DLD1 (cell line): ENCODE measurements around the gene PIGZ.

Source experiments
- in situ Hi-C: cut with HindIII; loops from 2 replicates; pipeline ENCODE4 v1.10.0; 2017; ENCODE audit warnings: low sequenced_read_pairs

Gene PIGZ

DNA sequence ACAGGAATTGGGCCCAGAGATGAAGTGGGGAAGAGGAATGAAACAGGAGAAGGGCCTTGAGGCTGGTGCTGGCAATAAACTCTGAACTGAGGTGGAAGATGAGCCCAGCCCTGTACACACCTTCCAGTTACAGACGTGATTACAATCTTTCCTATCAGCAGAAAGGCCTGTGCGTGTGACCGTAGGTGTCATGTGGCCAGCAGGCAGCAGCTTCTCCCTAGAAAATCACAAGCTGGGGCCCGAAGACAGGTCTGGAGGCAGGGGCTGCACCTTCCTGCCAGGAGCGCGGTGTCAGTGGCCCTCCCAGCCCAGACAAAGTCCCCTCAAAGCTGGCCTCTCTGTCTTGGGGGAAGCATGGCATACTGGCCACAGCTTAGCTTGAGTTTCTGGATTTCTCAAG, 16.7 kb upstream of the PIGZ start:
- in situ Hi-C loops, result no loop called here

DNA sequence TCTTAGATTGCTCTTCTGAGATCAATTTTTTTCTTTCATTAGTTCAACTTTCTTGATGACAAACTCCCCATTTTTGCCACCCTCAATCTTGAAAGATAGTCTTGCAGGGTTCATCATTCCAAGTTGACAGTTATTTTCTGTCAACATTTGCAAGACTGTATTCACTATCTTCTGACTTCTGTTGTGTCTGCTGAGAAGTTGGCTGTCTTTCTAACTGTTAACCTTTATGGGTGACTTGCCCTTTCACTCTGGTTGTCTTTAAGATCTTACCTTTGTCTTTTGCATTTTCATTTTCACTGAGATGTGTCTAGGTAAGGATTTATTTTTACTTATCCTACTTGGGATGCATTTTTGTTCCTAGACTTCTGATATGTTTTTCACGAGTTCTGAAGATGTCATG, 14.6 kb upstream of the PIGZ start:
- in situ Hi-C loops, result no loop called here

DNA sequence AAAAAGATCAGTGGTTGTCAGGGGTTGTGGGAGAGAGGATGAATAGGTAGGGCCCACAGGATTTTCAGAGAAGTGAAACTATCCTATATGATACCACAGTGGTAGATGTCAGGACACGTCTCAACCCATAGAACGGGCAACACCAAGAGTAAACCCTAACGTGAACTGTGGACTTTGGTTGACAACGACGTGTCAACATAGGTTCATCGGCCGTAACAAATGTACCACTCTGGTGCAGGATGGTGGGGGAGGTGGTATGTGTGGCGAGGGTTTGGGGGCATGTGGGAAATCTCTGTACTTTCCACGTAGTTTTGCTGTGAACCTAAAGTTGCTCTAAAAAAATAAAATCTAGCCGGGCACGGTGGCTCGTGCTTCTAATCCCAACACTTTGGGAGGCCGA, 13.0 kb upstream of the PIGZ start:
- in situ Hi-C loops, result no loop called here

DNA sequence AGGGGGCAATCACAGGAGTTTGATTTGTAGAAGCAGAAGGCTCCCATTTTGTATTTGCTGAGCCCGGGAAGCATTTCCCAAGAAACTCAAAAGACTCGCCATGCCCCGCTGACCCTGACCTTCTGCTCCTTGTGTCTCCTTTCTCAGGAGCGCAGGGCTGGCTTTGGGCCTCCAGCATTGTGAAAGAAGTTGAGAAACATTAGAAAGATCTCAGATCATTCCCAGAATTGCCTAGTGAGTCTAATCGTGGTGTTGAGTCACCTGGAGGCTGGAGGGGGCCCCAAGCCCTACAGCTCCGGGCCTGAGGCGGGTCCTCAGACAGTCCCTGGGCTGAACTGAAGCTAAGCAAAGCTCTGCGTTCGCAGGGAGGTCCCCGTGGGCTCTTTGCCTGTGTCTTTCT, 10.9 kb upstream of the PIGZ start:
- in situ Hi-C loops, result no loop called here

DNA sequence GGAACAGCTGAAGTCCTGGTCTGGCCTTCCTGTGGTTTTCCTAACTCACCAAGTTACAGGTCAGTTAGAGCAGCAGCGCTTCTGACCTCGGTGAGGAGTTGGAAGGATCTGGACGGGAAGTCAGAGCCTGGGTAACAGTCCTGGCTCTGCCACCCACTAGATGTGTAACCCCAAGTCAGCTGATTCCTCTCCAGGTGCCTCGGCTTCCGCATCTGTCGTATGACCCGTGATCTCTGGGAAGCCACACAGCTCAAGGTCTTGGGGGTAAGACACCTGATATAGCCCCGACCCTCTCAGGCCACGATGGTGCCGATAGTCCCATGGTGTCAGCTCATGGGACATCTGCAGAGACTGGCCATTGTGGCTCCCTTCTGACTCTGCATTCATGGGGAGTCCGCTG, 8.3 kb upstream of the PIGZ start:
- in situ Hi-C loops, result no loop called here

DNA sequence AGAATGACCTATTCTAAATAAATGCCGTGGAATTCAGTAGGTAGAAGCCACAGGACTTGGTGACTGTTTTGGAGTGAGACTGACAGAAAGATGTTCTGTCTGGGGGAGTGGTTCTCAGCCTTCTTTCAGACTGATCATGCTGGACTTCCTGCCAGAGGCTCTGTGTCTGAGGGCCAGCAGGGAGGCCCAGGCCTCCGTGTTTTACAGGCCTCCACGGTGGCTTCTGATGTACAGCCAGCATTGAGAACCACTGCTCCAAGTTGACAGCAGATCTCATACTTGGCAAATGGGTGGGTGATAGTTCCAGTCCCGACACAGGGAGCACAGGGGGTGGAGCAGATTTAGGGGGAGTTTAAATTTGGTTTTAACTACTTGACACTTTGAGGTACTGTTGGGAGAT, 6.7 kb upstream of the PIGZ start:
- in situ Hi-C loops, result no loop called here

DNA sequence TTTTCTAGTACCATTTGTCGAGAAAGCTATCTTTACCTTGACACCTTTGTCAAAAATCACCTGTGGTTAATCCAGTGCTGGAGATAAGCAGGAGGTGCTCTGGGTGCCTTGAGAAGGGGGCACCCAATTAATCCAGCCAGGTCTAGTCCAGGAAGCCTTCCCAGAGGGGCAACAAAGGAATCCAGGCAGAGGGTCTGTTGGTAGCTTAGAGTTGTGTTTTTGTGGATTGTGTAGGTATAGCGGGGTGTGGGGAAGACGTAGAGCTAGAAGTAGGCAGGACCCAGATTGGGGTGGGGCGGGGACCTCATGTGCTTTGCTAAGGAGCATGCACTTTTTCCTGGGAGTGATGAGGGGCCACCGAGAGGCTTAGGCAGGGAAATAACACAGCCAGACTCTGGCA, 6.0 kb upstream of the PIGZ start:
- in situ Hi-C loops, result no loop called here

DNA sequence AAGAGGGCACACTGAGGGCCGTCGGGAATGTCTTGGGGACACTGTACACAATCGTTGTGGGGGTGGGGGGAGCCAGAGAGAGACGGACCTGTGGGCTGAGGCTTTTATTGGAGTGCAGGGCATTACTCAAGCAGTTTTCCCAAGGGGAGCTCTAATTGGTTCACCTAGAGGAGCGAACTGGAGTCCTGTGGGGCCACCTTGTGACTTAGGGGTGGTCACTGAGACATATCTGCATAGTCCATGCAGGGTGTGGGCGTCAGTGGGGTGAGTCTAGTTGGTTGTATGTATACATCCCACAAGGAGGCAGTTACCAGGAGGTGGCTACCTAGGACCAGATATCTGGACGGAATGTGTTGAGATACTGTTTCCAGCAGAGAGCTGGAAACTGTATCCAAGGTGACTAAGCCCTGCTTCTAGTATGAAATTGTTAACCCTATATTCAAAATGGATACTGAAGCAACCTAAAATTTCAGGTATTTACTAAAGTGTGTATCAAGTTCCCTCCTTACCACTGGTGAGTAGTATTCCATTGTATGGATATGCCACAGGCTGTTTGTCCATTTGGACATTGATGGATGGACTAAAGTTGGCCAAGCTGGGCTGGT, 2.6 kb upstream of the PIGZ start:
- in situ Hi-C loops, result no loop called here

DNA sequence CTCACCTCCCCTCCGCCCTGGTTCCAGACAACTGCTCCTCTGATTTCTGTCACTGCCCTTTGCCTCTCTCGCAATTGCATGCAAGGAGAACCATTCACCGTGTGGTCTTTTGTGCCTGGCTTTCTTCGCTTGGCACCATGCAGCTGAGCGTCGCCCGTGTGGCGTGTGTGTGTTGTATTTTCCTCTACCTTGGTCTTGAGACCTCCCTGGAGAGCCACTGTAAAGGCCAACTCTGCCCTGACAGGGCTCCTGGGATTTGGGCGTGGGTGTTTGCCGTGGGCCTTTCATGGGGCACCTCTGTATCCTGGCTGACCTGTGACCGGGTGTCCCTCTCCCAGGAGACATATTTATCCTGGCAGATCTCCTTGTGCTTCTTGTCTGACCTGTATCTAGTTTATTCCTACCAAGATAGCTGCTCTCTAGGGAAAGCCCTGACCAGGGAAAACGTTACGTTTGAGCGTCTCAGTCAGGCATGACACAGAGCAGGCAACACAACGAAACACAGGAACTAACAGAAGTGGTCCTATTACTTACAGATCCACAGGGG, 2.0 kb upstream of the PIGZ start:
- in situ Hi-C loops, result no loop called here

DNA sequence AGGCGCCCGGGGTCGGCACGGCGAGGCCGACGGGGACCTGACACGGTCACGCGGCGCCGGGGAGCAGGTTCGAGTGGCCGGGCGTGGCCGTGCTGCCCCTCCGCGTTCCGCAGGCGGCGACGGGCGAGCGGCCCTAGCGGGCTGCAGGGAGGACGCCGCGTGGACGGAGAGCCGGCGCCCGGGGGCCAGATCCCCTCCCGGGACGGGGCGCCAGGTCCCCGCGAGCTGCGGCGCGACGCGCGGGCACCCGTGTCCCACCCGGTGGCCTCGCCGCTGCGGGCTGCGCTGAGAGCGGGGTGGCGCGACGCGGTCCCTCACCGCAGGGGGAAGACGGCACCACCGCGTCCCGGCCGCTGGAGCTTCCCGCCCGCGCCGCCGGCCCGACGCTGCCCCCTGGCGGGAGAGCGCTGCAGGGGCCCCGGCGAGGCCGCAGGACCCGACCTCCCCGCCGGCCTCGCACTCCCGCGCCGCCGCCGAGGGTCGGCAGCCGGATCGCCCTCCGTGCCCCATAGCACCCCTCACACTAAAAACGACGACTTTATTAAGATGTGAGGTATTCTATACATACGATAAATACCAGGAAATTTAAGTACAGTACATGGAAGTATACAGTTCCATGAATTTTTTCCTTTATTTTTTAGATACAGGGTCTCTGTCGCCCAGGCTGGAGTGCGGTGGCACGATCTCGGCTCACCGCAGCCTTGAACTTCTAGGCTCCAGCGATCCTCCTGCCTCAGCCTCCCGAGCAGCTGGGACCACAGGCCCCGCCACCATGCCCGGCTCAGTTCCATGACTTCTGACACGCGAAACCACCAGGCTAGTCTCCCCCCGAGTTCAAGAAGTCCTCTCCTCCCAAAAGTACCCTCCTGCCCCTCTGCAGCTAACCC, 1.3 kb upstream of the PIGZ start:
- in situ Hi-C loops, result no loop called here

DNA sequence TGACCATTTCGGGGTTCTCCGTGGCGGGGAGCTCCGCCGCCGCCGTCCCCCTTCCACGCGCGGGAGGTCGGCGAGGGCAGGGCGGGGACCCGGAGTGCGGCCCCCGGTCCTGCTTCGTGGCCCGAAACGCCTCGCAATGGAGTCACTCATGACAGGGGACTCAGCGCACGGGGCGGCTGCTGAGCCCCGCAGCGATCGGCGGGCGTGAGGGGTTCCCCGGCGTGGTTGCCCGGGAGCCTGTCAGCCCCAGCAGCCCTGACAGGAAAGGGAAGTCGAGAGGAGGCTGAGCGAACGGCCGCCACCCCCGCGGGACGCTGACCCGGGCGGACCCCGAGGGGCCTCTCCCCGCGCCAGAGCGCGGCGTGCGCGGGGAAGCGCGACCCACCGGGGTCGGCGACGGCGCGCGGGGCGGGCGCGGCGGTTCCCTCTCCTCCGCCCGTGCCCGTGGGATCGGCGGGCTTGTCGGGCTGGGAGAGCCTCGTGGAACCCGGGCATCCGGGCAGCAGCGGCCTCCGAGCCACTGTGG, 564 bp upstream of the PIGZ start:
- in situ Hi-C loops, result no loop called here

DNA sequence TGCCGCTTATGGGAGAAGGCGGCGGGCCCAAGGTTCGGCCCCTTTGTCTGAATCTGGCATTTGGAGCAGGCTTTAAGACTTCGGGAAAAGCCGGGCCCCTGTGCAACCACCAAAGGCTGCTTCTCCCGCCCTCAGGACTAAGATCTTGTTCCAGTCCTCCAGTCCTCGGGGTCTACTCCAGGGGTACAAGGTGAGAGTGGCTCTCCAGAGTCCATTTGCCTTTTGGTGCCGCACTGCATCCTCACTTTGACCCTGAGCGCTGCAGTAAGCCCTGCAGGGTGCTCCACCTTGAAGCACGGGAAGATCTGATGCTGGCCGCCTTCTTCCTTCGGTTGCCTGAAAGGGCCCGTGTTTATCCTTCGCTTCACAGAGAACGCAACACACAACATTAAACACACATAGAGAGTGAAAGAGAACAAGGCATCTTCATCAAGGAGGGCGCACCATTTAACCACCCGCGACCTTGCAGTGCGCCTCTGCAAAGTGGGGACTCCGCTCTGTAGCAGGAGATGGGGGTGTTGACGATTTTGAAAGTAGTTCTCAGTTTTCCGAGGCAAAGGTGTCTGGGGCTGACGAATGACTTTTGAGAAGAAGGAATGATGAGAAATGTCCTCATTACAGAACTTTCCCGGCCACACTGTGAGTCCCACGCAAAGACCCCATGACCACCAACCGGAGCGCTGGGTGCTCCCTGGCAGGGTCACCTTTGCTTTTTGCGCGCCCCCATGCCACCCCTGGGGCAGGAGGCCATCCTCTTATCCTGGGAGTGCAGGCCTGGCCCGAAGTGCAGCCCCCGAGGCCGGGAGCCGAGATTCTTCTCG, 1.0 kb downstream of the PIGZ start:
- in situ Hi-C loops, result no loop called here

DNA sequence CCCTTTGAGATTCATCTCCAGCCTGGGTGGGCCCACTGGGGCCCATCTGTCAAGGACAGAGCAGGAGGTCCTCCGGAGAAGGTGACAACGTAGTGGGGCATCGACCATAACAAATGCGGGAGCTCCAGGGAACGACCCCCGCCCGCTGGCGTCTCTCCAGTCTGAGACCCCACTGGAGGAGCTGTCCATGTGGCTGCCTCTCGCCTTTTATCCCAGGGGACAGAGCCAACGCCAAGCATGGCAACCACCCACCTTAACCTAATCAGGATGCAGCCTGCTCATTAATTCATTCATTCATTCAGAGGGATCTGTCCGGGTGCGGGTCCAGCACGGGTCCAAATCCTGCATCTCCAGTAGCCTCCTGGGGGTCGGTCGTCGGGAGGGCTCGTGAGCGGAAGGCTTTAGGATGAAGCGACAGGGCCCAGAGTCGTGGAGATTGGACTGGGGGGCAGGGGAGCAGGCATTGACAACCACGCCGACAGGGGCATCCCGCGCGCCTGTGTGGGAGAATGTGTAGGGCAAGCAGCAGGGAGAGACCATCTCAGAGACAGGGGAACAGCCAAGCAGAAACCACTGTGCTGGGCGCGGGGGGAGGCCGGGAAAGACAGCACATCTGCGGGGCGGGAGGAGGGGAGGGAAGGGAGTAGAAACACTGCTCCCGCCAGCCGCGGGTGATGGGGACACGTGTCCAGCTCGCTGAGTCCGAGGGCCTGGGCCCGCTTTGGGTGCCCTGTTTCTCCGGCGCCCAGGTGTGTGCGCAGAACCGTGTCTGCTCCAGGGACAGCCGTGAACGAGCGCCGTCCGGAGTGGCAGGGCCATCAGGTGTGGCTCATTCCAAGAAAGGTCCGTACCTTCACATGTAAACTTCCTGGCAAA, 1.9 kb downstream of the PIGZ start:
- in situ Hi-C loops, result no loop called here

DNA sequence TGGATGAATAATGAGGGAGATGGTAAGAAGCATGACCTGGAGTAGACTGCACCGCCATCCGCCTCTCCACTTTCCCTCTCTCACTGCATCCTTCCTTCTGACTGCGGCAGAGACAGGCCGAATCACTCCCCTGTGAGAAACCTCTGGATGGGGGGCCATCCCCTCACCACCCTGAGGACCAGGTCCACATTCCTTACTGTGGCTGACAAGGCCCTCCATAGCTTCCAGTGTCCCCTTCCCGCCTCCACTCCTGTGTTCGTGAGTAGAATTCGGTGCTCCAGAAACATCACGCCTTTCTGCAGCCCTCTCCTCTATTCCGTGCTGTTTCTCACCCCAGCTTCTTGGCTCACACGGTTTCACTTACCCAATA, 2.8 kb downstream of the PIGZ start:
- in situ Hi-C loops, result no loop called here

DNA sequence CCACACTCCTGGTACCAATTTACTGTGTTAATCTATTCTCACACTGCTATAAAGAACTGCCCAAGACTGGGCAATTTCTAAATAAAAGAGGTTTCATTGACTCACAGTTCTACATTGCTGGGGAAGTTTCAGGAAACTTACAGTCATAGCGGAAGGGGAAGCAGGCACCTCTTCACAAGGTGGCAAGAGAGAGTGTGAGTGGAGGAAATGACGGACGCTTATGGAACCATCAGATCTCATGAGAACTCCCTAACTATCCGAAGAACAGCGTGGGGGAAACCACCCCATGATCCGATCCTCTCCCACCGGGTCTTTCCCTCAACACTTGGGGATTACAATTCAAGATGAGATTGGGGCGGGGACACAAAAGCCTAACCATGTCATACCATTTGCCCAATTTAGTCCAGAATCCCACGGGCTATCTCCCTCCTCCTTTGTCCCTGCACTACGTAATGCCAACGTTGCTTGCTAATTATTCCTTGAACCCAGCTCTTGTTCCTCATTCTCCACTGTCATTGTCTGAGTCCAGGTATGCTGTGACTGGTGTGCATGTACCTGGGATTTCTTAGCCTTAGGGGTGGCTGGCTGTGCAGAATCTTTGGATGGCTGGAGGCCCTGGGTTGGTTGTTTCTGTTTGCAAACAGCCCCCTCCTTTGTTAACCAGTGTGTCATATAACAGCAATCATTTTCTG, 3.4 kb downstream of the PIGZ start:
- in situ Hi-C loops, result no loop called here

DNA sequence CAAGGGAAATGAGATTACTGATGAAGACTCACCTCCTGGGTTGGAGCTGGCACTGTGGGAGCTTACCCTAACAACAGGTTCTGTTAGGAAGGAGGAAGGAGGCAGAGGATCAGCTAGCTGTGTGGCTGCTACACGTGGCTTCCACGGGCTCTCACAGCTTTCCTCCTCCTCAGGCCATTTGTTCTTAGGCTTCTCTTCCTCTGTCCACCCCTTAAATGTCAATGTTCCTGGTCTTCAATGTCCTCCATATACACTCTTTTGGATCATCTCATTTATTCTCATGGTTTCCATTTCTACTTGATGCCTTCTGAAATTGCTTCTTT, 5.0 kb downstream of the PIGZ start:
- in situ Hi-C loops, result no loop called here

DNA sequence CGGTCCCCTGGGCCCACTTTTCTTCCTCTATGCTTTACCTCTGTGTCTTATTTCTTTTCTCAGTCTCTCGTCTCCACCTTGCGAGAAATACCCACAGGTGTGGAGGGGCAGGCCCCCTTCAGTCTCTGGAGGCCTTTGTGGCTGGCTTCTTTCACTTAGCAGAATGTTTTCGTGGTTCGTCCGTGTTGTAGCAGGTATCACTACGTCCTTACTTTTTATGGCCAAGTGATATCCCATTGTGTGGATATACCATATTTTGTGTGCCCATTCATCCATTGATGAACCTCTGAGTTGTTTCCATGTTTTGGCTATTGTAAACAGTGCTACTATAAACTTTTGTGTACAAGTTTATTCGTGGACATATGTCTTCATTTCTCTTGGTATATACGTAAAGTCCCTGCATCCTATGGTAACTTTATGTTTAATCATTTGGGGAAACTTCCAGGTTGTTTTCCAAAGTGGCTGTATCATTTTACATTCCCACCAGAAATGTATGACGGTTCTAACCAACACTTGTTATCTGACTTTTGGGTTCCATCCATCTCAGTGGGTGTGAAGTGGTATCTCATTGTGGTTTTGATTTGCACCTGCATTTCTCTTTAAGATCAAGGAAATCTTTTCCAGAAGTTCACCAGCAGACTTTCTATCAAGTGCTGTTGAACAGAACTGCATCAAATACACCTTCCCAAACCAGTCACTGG, 5.6 kb downstream of the PIGZ start:
- in situ Hi-C loops, result no loop called here

DNA sequence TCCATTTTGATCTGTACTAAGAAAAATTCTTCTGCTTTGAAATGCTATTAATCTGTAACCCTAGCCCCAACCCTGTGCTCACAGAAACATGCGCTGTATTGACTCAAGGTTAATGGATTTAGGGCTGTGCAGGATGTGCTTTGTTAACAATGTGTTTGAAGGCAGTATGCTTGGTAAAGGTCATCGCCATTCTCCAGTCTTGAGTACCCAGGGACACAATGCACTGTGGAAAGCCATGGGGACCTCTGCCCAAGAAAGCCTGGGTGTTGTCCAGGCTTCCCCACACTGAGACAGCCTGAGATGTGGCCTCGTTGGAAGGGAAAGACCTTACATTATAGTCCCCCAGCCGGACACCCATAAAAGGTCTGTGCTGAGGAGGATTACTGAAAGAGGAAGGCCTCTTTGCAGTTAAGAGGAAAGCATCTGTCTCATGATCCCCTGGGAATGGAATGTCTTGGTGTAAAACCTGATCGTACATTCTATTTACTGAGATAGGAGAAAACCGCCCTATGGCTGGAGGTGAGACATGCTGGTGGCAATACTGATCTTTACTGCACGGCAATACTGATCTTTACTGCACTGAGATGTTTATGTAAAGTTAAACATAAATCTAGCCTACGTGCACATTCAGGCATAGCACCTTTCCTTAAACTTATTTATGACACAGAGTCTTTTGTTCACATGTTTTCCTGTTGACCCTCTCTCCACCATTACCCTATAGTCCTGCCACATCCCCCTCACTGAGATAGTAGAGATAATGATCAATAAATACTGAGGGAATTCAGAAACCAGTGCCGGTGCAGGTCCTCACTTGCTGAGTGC, 6.3 kb downstream of the PIGZ start:
- in situ Hi-C loops, result no loop called here

DNA sequence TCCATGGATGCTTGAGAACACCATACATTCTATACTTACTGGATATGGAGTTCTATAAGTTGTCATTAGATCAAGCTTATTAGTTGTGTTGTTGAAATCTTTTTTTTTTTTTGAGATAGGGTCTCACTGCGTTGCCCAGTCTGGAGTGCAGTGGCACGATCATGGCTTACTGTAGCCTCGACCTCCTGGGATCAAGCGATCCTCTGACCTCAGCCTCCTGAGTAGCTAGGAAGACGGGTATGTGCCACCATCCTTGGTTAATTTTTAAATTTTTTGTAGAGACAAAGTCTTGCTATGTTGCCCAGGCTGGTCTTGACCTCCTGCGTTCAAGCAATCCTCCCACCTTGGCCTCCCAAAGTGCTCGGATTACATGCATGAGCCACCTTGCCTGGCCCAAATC, 13.8 kb downstream of the PIGZ start:
- in situ Hi-C loops, result no loop called here
